C4-2B (cell line): ENCODE data around the gene PRKACG.

ENCODE experiments used
- H3K27ac ChIP-seq: fragments of 450-650 bp; 2 replicates; pipeline ENCODE4 v1.5.1; 2017
- ZFX ChIP-seq: fragments of 450-650 bp; IDR thresholded peaks from 2 replicates; pipeline ENCODE4 v1.6.1; 2017
- TF ChIP-seq, protein P1 (sequence below): fragments of 450-650 bp; conservative IDR thresholded peaks from 2 replicates; pipeline ENCODE4 v1.5.1; 2017; ENCODE audit warnings: mild to moderate bottlenecking

PRKACG gene

DNA sequence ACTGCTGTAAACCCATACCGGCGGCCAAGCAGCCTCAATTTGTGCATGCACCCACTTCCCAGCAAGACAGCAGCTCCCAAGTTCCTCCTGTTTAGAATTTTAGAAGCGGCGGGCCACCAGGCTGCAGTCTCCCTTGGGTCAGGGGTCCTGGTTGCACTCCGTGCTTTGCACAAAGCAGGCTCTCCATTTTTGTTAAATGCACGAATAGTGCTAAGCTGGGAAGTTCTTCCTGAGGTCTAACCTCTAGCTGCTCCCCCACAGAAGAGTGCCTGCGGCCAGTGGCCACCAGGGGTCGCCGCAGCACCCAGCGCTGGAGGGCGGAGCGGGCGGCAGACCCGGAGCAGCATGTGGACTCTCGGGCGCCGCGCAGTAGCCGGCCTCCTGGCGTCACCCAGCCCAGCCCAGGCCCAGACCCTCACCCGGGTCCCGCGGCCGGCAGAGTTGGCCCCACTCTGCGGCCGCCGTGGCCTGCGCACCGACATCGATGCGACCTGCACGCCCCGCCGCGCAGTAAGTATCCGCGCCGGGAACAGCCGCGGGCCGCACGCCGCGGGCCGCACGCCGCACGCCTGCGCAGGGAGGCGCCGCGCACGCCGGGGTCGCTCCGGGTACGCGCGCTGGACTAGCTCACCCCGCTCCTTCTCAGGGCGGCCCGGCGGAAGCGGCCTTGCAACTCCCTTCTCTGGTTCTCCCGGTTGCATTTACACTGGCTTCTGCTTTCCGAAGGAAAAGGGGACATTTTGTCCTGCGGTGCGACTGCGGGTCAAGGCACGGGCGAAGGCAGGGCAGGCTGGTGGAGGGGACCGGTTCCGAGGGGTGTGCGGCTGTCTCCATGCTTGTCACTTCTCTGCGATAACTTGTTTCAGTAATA, 21.8 kb upstream of the PRKACG start, which contains the start of gene FXN:
TSS of gene FXN (plus strand) at position 315 of the 871 bp plus-strand sequence. CDS start at position 346, 31 bp downstream.
- peak within 1 kb of the TSS; percentile 88 for H3K27ac ChIP-seq
- peak; percentile 97 for TF ChIP-seq ZFX
- TF ChIP-seq, protein P1, sequence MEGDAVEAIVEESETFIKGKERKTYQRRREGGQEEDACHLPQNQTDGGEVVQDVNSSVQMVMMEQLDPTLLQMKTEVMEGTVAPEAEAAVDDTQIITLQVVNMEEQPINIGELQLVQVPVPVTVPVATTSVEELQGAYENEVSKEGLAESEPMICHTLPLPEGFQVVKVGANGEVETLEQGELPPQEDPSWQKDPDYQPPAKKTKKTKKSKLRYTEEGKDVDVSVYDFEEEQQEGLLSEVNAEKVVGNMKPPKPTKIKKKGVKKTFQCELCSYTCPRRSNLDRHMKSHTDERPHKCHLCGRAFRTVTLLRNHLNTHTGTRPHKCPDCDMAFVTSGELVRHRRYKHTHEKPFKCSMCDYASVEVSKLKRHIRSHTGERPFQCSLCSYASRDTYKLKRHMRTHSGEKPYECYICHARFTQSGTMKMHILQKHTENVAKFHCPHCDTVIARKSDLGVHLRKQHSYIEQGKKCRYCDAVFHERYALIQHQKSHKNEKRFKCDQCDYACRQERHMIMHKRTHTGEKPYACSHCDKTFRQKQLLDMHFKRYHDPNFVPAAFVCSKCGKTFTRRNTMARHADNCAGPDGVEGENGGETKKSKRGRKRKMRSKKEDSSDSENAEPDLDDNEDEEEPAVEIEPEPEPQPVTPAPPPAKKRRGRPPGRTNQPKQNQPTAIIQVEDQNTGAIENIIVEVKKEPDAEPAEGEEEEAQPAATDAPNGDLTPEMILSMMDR = peak; percentile 99

DNA sequence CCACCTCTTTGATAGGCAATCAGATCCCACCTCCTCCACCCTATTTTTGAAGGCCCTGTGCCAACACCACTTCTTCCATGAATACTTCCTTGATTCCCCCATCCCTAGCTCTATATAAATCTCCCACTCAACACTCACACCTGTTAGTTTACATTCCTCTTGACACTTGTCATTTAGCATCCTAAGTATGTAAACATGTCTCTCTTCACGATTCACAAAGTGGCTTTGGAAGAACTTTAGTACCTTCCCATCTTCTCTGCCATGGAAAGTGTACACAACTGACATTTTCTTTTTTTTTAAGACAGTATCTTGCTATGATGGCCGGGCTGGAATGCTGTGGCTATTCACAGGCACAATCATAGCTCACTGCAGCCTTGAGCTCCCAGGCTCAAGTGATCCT, 20.2 kb upstream of the PRKACG start:
- TF ChIP-seq, protein P1 = no peak
- TF ChIP-seq ZFX = no peak

GRCh38 chr9:69030851-69031645, 17.1 kb upstream of the PRKACG start:
- no peak overlapping the region for H3K27ac ChIP-seq
- TF ChIP-seq ZFX = no peak
- TF ChIP-seq, protein P1 = no peak

More for the DNA sequence above, 20.2 kb upstream of the PRKACG start:
- no peak overlapping the region for H3K27ac ChIP-seq

DNA sequence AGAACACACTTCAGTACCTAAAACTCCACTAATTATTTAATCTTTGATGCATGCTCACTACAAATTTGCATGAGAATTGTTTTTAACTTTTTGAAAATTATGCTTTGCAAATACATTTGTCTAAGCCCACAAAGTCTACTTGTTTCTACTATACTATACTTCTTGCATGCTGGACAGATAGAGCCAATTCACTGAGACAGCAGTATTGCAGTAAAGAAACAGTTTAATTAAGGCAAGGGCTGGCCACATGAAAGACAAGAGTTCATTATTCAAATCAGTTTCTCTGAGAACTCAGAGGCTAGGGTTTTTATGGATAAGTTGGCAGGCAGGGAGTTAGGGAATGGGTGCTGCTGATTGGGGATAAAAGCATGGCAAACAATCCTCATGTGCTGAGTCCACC, 15.6 kb upstream of the PRKACG start:
- no peak overlapping the region for H3K27ac ChIP-seq
- TF ChIP-seq ZFX = no peak

- no peak overlapping the region for H3K27ac ChIP-seq
- TF ChIP-seq, protein P1 = no peak
- TF ChIP-seq ZFX = no peak
Observed at GRCh38 chr9:69028754-69029153, 14.8 kb upstream of the PRKACG start.

DNA sequence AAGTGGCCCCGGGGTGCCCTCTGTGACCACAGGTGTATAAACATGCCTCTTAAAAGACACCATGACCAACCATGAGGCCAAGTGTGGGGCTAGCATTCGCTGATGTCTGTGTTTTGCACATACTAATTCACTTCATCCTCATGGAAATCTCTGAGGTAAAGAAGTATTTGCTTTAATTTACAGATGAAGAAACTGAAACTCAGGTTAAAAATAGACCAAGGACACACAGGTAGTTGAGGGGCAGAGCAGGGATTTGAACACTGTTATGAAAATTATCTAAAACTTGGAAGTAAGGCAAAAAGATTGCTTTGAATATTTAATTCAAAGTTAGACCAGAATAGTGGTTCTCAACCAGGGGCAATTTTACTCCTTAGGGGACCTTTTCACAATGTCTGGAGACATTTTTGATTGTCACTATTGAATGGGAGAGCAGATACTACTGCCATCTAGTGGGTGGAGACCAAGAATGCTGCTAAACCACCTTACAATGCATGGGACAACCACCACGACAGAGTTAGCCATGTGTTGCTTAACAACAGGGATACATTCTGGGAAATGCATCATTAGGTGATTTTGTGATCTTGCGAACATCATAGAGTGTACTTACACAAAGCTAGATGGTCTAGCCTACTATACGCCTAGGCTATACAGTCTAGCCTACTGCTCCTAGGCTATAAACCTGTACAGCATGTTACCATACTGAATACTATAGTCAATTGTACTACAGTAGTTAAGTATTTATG, 13.6 kb upstream of the PRKACG start:
- TF ChIP-seq, protein P1 = peak; percentile 93
- TF ChIP-seq ZFX = no peak
- H3K27ac ChIP-seq = no peak overlapping the region

DNA sequence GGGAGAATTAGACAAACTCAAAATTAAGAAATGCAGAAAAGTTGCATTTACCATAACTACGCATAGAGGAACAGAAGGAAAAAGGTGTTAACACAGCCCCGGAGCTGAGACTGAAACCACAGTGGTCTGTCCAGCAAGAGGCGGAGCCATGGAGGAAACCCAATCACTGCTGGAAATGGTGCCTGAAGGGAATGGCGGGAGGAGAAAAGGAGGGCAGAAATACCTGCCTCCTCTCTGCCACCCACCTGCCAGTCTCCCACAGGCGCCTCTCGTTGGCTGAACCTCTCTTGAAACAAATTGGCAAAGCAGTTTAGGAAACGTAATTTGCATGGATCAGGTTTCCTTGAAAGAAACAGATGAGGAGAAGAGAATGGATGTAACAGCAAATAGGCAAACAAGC, 9.7 kb upstream of the PRKACG start:
- peak overlapping the region; percentile 68 for H3K27ac ChIP-seq
- TF ChIP-seq, protein P1 = no peak
- TF ChIP-seq ZFX = no peak
